HEK293 (cell line): ENCODE measurements around the gene NPR3.

Experiments
- ATF2 ChIP-seq: fragments of 450-650 bp; formaldehyde crosslinking; IDR thresholded peaks from 2 replicates; pipeline ENCODE4 v1.5.1; 2016; ENCODE audit warnings: missing biosample characterization, missing genetic modification characterization, low read depth
- GFI1B ChIP-seq: fragments of 450-650 bp; formaldehyde crosslinking; IDR thresholded peaks from 2 replicates; pipeline ENCODE4 v1.5.1; 2016; ENCODE audit warnings: missing biosample characterization, missing genetic modification characterization
- GLIS2 ChIP-seq: fragments of 450-650 bp; formaldehyde crosslinking; IDR thresholded peaks from 2 replicates; pipeline ENCODE4 v1.5.1; 2016; ENCODE audit warnings: missing biosample characterization, missing genetic modification characterization
- TRIM28 ChIP-seq: IDR thresholded peaks from 2 replicates; pipeline ENCODE4 v1.6.1; 2011; ENCODE audit warnings: low read length, control low read depth, borderline replicate concordance
- ZNF133 ChIP-seq: fragments of 450-650 bp; formaldehyde crosslinking; IDR thresholded peaks from 2 replicates; pipeline ENCODE4 v1.5.1; 2016; ENCODE audit warnings: missing biosample characterization, missing genetic modification characterization
- ZNF274 ChIP-seq, 2 experiments: fragments of 200-500 bp in 1 of 2; fragments of 450-650 bp in 1 of 2; sonication (Bioruptor generic) in 1 of 2; formaldehyde crosslinking in 1 of 2; IDR thresholded peaks; 2 replicates each; pipeline versions ENCODE4 v1.5.1 to v1.6.1; 2014 to 2016; ENCODE audit warnings: borderline replicate concordance in 1 of 2, inconsistent platforms in 1 of 2, low read length in 1 of 2, missing biosample characterization in 1 of 2, missing genetic modification characterization in 1 of 2
- ZNF660 ChIP-seq: fragments of 450-650 bp; IDR thresholded peaks from 2 replicates; pipeline ENCODE4 v1.5.1; 2018; ENCODE audit warnings: missing biosample characterization, mild to moderate bottlenecking, missing genetic modification characterization
- ZNF768 ChIP-seq: fragments of 450-650 bp; formaldehyde crosslinking; IDR thresholded peaks from 2 replicates; pipeline ENCODE4 v1.5.1; 2018; ENCODE audit warnings: missing biosample characterization, mild to moderate bottlenecking, missing genetic modification characterization
- ZNF792 ChIP-seq: fragments of 450-650 bp; formaldehyde crosslinking; IDR thresholded peaks from 2 replicates; pipeline ENCODE4 v1.5.1; 2016; ENCODE audit warnings: missing biosample characterization, missing genetic modification characterization
- TF ChIP-seq, protein P1 (sequence below): fragments of 450-650 bp; formaldehyde crosslinking; IDR thresholded peaks from 2 replicates; pipeline ENCODE4 v1.5.1; 2016; ENCODE audit warnings: missing biosample characterization, missing genetic modification characterization
- TF ChIP-seq, protein P2 (sequence below): fragments of 450-650 bp; formaldehyde crosslinking; IDR thresholded peaks from 2 replicates; pipeline ENCODE4 v1.5.1; 2016; ENCODE audit warnings: missing biosample characterization, missing genetic modification characterization
- TF ChIP-seq, protein P3 (sequence below): fragments of 450-650 bp; formaldehyde crosslinking; IDR thresholded peaks from 2 replicates; pipeline ENCODE4 v1.5.1; 2016; ENCODE audit warnings: missing biosample characterization, missing genetic modification characterization
- TF ChIP-seq, protein P4 (sequence below): fragments of 450-650 bp; formaldehyde crosslinking; IDR thresholded peaks from 2 replicates; pipeline ENCODE4 v1.5.1; 2016; ENCODE audit warnings: missing biosample characterization, missing genetic modification characterization

- TF ChIP-seq ZNF660 (tag by site-specific recombination) = no peak
- no peak for TF ChIP-seq GLIS2 (tag by site-specific recombination)
- TF ChIP-seq, protein P1, sequence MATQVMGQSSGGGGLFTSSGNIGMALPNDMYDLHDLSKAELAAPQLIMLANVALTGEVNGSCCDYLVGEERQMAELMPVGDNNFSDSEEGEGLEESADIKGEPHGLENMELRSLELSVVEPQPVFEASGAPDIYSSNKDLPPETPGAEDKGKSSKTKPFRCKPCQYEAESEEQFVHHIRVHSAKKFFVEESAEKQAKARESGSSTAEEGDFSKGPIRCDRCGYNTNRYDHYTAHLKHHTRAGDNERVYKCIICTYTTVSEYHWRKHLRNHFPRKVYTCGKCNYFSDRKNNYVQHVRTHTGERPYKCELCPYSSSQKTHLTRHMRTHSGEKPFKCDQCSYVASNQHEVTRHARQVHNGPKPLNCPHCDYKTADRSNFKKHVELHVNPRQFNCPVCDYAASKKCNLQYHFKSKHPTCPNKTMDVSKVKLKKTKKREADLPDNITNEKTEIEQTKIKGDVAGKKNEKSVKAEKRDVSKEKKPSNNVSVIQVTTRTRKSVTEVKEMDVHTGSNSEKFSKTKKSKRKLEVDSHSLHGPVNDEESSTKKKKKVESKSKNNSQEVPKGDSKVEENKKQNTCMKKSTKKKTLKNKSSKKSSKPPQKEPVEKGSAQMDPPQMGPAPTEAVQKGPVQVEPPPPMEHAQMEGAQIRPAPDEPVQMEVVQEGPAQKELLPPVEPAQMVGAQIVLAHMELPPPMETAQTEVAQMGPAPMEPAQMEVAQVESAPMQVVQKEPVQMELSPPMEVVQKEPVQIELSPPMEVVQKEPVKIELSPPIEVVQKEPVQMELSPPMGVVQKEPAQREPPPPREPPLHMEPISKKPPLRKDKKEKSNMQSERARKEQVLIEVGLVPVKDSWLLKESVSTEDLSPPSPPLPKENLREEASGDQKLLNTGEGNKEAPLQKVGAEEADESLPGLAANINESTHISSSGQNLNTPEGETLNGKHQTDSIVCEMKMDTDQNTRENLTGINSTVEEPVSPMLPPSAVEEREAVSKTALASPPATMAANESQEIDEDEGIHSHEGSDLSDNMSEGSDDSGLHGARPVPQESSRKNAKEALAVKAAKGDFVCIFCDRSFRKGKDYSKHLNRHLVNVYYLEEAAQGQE (tag by site-specific recombination) = no peak
- TF ChIP-seq ZNF792 (tag by site-specific recombination) = no peak
- no peak for TF ChIP-seq ATF2
- TF ChIP-seq, protein P2, sequence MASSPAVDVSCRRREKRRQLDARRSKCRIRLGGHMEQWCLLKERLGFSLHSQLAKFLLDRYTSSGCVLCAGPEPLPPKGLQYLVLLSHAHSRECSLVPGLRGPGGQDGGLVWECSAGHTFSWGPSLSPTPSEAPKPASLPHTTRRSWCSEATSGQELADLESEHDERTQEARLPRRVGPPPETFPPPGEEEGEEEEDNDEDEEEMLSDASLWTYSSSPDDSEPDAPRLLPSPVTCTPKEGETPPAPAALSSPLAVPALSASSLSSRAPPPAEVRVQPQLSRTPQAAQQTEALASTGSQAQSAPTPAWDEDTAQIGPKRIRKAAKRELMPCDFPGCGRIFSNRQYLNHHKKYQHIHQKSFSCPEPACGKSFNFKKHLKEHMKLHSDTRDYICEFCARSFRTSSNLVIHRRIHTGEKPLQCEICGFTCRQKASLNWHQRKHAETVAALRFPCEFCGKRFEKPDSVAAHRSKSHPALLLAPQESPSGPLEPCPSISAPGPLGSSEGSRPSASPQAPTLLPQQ (tag by site-specific recombination) = no peak
- TF ChIP-seq, protein P3, sequence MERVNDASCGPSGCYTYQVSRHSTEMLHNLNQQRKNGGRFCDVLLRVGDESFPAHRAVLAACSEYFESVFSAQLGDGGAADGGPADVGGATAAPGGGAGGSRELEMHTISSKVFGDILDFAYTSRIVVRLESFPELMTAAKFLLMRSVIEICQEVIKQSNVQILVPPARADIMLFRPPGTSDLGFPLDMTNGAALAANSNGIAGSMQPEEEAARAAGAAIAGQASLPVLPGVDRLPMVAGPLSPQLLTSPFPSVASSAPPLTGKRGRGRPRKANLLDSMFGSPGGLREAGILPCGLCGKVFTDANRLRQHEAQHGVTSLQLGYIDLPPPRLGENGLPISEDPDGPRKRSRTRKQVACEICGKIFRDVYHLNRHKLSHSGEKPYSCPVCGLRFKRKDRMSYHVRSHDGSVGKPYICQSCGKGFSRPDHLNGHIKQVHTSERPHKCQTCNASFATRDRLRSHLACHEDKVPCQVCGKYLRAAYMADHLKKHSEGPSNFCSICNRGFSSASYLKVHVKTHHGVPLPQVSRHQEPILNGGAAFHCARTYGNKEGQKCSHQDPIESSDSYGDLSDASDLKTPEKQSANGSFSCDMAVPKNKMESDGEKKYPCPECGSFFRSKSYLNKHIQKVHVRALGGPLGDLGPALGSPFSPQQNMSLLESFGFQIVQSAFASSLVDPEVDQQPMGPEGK (tag by site-specific recombination) = no peak
- TF ChIP-seq, protein P4, sequence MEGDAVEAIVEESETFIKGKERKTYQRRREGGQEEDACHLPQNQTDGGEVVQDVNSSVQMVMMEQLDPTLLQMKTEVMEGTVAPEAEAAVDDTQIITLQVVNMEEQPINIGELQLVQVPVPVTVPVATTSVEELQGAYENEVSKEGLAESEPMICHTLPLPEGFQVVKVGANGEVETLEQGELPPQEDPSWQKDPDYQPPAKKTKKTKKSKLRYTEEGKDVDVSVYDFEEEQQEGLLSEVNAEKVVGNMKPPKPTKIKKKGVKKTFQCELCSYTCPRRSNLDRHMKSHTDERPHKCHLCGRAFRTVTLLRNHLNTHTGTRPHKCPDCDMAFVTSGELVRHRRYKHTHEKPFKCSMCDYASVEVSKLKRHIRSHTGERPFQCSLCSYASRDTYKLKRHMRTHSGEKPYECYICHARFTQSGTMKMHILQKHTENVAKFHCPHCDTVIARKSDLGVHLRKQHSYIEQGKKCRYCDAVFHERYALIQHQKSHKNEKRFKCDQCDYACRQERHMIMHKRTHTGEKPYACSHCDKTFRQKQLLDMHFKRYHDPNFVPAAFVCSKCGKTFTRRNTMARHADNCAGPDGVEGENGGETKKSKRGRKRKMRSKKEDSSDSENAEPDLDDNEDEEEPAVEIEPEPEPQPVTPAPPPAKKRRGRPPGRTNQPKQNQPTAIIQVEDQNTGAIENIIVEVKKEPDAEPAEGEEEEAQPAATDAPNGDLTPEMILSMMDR (tag by site-specific recombination) = no peak
- TF ChIP-seq GFI1B (tag by site-specific recombination) = no peak
- no peak for TF ChIP-seq ZNF274 (IDR thresholded peaks at IDR 0.05; ENCODE audit: low read length)
- no peak for TF ChIP-seq ZNF274 (tag by site-specific recombination; IDR thresholded peaks at IDR 0.05; ENCODE audit: borderline replicate concordance)
- no peak for TF ChIP-seq TRIM28
- TF ChIP-seq ZNF768 = no peak
- no peak for TF ChIP-seq ZNF133
Observed at GRCh38 chr5:32773944-32774343, 62.8 kb downstream of the NPR3 start.
